Placental pericyte (primary cell): ENCODE measurements around the gene SRL. TPM values are rescaled to one million over a fixed set of nuclear protein-coding genes. Genes with fewer than 3 reads are reported as not detected.

Source experiments
- total RNA-seq: library from RNA; depleted of rRNA; stranded (reverse); fragments of >200 nt; gene quantifications from 2 replicates; pipeline ENCODE4 v1.2.3, GENCODE V29; 2012

The SRL gene
- not detected in 2 replicates for total RNA-seq

GRCh38 chr16:4241928-4242283, at the start of gene SRL:
TSS of gene SRL (minus strand) at chr16:4242080. CDS start at chr16:4242067, 13 bp downstream.

Other genes with a start within 250 kb of the SRL start
- 35.4 and 131 TPM in 2 replicates for gene ADCY9, start 125.6 kb downstream of the SRL start, total RNA-seq
- gene TFAP4, start 30.9 kb upstream of the SRL start, total RNA-seq, result 8.1 and 10.0 TPM in 2 replicates
- gene GLIS2, start 74.0 kb upstream of the SRL start, total RNA-seq, result 3.7 and 5.3 TPM in 2 replicates
- gene PAM16, start 109.2 kb upstream of the SRL start, total RNA-seq, result 19.9 and 28.2 TPM in 2 replicates
- gene VASN, start 129.8 kb upstream of the SRL start, total RNA-seq, result 142 and 358 TPM in 2 replicates
- gene CORO7, start 174.5 kb upstream of the SRL start, total RNA-seq, result 26.9 and 30.5 TPM in 2 replicates
- 50.8 and 63.1 TPM in 2 replicates for gene DNAJA3, start 183.8 kb upstream of the SRL start, total RNA-seq
- 66.7 and 85.1 TPM in 2 replicates for gene NMRAL1, start 232.5 kb upstream of the SRL start, total RNA-seq
- gene HMOX2, start 234.3 kb upstream of the SRL start, total RNA-seq, result 57.1 and 68.4 TPM in 2 replicates